Neural progenitor cell (in vitro differentiated cells): Measurements from ENCODE around the gene PLA2G4E. TPM values are rescaled to one million over a fixed set of nuclear protein-coding genes. Genes with fewer than 3 reads are reported as not detected.

Source experiments
- DNase-seq: peaks from one replicate; pipeline ENCODE4 v3.0.0-alpha.2; 2016; ENCODE audit warnings: low spot score
- H2AFZ ChIP-seq: fragments of 200-600 bp; sonication (generic); replicated peaks from 2 replicates; pipeline ENCODE4 v1.6.1; 2016; ENCODE audit warnings: antibody characterized with exemption
- H3F3A ChIP-seq: fragments of 200-600 bp; sonication (generic); 2 replicates; pipeline ENCODE4 v1.6.1; 2016; ENCODE audit warnings: antibody characterized with exemption, low read depth
- H3K27ac ChIP-seq: fragments of 200-600 bp; sonication (generic); 2 replicates; pipeline ENCODE4 v1.5.1; 2016; ENCODE audit warnings: mild to moderate bottlenecking
- H3K27me3 ChIP-seq: fragments of 200-600 bp; sonication (generic); 2 replicates; pipeline ENCODE4 v1.6.1; 2016; ENCODE audit warnings: mild to moderate bottlenecking, moderate library complexity
- H3K36me3 ChIP-seq: fragments of 200-600 bp; sonication (generic); 2 replicates; pipeline ENCODE4 v1.5.1; 2016
- H3K4me1 ChIP-seq: fragments of 200-600 bp; sonication (generic); 2 replicates; pipeline ENCODE4 v1.6.1; 2016; ENCODE audit warnings: mixed run types
- H3K4me2 ChIP-seq: fragments of 200-600 bp; sonication (generic); 2 replicates; pipeline ENCODE4 v1.6.1; 2016
- H3K4me3 ChIP-seq: fragments of 200-600 bp; sonication (generic); 2 replicates; pipeline ENCODE4 v1.5.1; 2016
- H3K79me2 ChIP-seq: fragments of 200-600 bp; sonication (generic); 2 replicates; pipeline ENCODE4 v1.6.1; 2016; ENCODE audit warnings: low read depth
- H3K9ac ChIP-seq: fragments of 200-600 bp; sonication (generic); 2 replicates; pipeline ENCODE4 v1.6.1; 2016
- H3K9me3 ChIP-seq: fragments of 200-600 bp; sonication (generic); 2 replicates; pipeline ENCODE4 v1.5.1; 2016; ENCODE audit warnings: low read depth
- H4K20me1 ChIP-seq: fragments of 200-600 bp; sonication (generic); 2 replicates; pipeline ENCODE4 v1.6.1; 2016; ENCODE audit warnings: low read depth
- H3K27ac Mint-ChIP-seq: 3 replicates; pipeline ENCODE4 v1.8.0; 2021; ENCODE audit warnings: mixed read lengths
- H3K27me3 Mint-ChIP-seq: 2 replicates; pipeline ENCODE4 v1.8.0; 2022; ENCODE audit warnings: low read depth, mild to moderate bottlenecking, inconsistent platforms, moderate library complexity, mixed read lengths; ENCODE audit not compliant: insufficient read depth
- H3K36me3 Mint-ChIP-seq: 3 replicates; pipeline ENCODE4 v1.8.0; 2021; ENCODE audit warnings: mixed read lengths
- H3K4me1 Mint-ChIP-seq: 3 replicates; pipeline ENCODE4 v1.8.0; 2021; ENCODE audit warnings: mixed read lengths
- H3K4me3 Mint-ChIP-seq: 3 replicates; pipeline ENCODE4 v1.8.0; 2021; ENCODE audit warnings: mild to moderate bottlenecking, moderate library complexity, mixed read lengths
- H3K9me3 Mint-ChIP-seq: 3 replicates; pipeline ENCODE4 v1.8.0; 2020; ENCODE audit warnings: mixed read lengths
- CTCF ChIP-seq: fragments of 200-600 bp; sonication (generic); IDR thresholded peaks from 2 replicates; pipeline ENCODE4 v1.5.1; 2017; ENCODE audit warnings: antibody characterized with exemption, mild to moderate bottlenecking
- EZH2 ChIP-seq: fragments of 200-600 bp; sonication (generic); IDR thresholded peaks from 2 replicates; pipeline ENCODE4 v1.6.1; 2017; ENCODE audit warnings: antibody characterized with exemption, mild to moderate bottlenecking, moderate library complexity
- EZH2phosphoT487 ChIP-seq: fragments of 200-600 bp; sonication (generic); IDR thresholded peaks from 2 replicates; pipeline ENCODE4 v1.6.1; 2017; ENCODE audit warnings: antibody characterized with exemption
- total RNA-seq: library from RNA; depleted of rRNA; stranded (reverse); fragments of >200 nt; gene quantifications from 2 replicates; pipeline ENCODE4 v1.2.3, GENCODE V29; 2015; ENCODE audit warnings: low replicate concordance

Gene PLA2G4E
- total RNA-seq, 1 donor from 2014 or later, result not detected

GRCh38 chr15:41990243-41990605 lies 30.6 kb downstream of the PLA2G4E start:
- Histone ChIP-seq H3F3A (no peaks in the 10 kb centered on the region), H3K4me3 (no peak overlapping the region), H3K4me1 (peaks cover 9% of the 10 kb centered on the region), H3K27ac (no peak overlapping the region), H3K79me2 (no peaks in the 10 kb centered on the region), H3K36me3 (no peaks in the 10 kb centered on the region), H2AFZ (no peak overlapping the region), H3K9ac (no peak overlapping the region), H4K20me1 (no peaks in the 10 kb centered on the region), H3K9me3 (no peaks in the 10 kb centered on the region), H3K27me3 (no peaks in the 10 kb centered on the region), H3K4me2 (no peak overlapping the region)
- Mint-ChIP-seq H3K27ac (no peak overlapping the region), H3K36me3 (no peaks in the 10 kb centered on the region), H3K4me1 (peaks cover 17% of the 10 kb centered on the region), H3K4me3 (no peak overlapping the region), H3K27me3 (peaks cover 5% of the 10 kb centered on the region), H3K9me3 (no peaks in the 10 kb centered on the region)
- TF ChIP-seq EZH2, result no peak
- TF ChIP-seq CTCF, result no peak
- TF ChIP-seq EZH2phosphoT487, result no peak
- no peak for DNase-seq

GRCh38 chr15:41989573-41990242 lies 31.1 kb downstream of the PLA2G4E start:
- Mint-ChIP-seq H3K27ac (no peak overlapping the region), H3K9me3 (no peaks in the 10 kb centered on the region), H3K36me3 (no peaks in the 10 kb centered on the region), H3K27me3 (peaks cover 5% of the 10 kb centered on the region), H3K4me1 (peaks cover 17% of the 10 kb centered on the region), H3K4me3 (no peak overlapping the region)
- no peak overlapping the region for H3K4me3 ChIP-seq
- no peaks in the 10 kb centered on the region for H3K79me2 ChIP-seq
- no peaks in the 10 kb centered on the region for H3K36me3 ChIP-seq
- H2AFZ ChIP-seq, result peak overlapping the region; percentile 98
- H3F3A ChIP-seq, result no peaks in the 10 kb centered on the region
- no peak overlapping the region for H3K4me2 ChIP-seq
- H4K20me1 ChIP-seq, result no peaks in the 10 kb centered on the region
- H3K9ac ChIP-seq, result no peak overlapping the region
- no peaks in the 10 kb centered on the region for H3K9me3 ChIP-seq
- H3K27ac ChIP-seq, result no peak overlapping the region
- TF ChIP-seq CTCF (peak; percentile 97), EZH2 (no peak)
- DNase-seq, result peak; percentile 88
- H3K4me1 ChIP-seq, result peaks cover 9% of the 10 kb centered on the region
- no peaks in the 10 kb centered on the region for H3K27me3 ChIP-seq

DNA sequence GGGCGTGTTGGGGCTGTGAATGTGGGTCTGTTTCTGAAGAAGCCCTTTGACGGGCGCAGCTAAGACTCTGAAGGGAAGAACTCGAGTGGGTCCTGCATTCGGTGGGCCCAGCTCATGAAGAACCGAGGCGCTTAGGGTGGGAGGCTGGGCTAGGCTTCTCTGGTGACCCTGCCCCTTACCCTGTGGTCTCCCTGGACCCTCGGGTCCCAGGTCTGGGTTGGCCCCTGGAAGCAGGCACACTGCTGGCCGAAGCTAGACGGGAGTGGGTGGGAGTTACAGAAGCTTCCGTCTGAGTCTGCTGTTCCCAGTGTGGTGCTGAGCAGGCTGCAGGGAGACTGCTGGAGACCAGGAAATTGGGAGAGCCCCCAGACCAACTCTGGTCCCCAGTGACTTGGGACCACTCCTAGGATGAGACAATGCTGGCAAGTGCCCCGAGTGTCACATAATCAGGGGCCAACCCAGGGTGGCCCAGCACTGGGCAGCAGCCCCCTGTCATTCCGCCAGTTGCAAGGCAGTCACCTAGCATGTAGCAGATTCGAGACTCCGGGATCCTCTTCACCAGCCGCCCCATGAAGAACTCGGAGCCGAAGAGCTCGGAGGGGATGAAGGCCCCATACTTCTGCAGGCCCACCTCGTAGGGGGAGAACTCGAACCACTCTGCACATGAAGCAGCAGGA lies 31.8 kb downstream of the PLA2G4E start:
- no peaks in the 10 kb centered on the region for H3K27me3 ChIP-seq
- H3F3A ChIP-seq, result no peaks in the 10 kb centered on the region
- Mint-ChIP-seq H3K27ac (no peak overlapping the region), H3K4me3 (no peak overlapping the region), H3K4me1 (peaks cover 17% of the 10 kb centered on the region), H3K9me3 (no peaks in the 10 kb centered on the region), H3K36me3 (no peaks in the 10 kb centered on the region), H3K27me3 (peaks cover 8% of the 10 kb centered on the region)
- no peak for DNase-seq
- H3K9me3 ChIP-seq, result no peaks in the 10 kb centered on the region
- no peak overlapping the region for H3K4me2 ChIP-seq
- peak overlapping the region; percentile 98 for H2AFZ ChIP-seq
- H4K20me1 ChIP-seq, result no peaks in the 10 kb centered on the region
- H3K4me3 ChIP-seq, result no peak overlapping the region
- TF ChIP-seq EZH2phosphoT487 (no peak), CTCF (no peak), EZH2 (no peak)
- peaks cover 9% of the 10 kb centered on the region for H3K4me1 ChIP-seq
- H3K9ac ChIP-seq, result no peak overlapping the region
- H3K27ac ChIP-seq, result no peak overlapping the region
- no peaks in the 10 kb centered on the region for H3K79me2 ChIP-seq
- no peaks in the 10 kb centered on the region for H3K36me3 ChIP-seq
